Stomach (tissue), 4 donors: ENCODE measurements around the gene KCNV2.

ENCODE experiments used
- EP300 ChIP-seq: sonication (generic); formaldehyde crosslinking; IDR thresholded peaks from one replicate; pipeline ENCODE4 v1.6.1; 2017; ENCODE audit warnings: antibody characterized with exemption
- POLR2A ChIP-seq, 4 donors: fragments of 450-650 bp; IDR thresholded peaks; one replicate each; pipeline ENCODE4 v1.6.1; 2016; ENCODE audit warnings: antibody characterized with exemption in 4 of 4, control low read depth in 2 of 4, mild to moderate bottlenecking in 1 of 4, moderate library complexity in 1 of 4
- TF ChIP-seq, protein P1 (sequence below), 7 experiments: fragments of 450-650 bp in 4 of 7; fragments of 200-600 bp in 3 of 7; sonication (generic) in 3 of 7; IDR thresholded peaks; one replicate each; pipeline ENCODE4 v1.5.1; 2016 to 2019; ENCODE audit warnings: antibody characterized with exemption in 7 of 7, control low read depth in 2 of 7, mild to moderate bottlenecking in 1 of 7

- TF ChIP-seq, protein P1, sequence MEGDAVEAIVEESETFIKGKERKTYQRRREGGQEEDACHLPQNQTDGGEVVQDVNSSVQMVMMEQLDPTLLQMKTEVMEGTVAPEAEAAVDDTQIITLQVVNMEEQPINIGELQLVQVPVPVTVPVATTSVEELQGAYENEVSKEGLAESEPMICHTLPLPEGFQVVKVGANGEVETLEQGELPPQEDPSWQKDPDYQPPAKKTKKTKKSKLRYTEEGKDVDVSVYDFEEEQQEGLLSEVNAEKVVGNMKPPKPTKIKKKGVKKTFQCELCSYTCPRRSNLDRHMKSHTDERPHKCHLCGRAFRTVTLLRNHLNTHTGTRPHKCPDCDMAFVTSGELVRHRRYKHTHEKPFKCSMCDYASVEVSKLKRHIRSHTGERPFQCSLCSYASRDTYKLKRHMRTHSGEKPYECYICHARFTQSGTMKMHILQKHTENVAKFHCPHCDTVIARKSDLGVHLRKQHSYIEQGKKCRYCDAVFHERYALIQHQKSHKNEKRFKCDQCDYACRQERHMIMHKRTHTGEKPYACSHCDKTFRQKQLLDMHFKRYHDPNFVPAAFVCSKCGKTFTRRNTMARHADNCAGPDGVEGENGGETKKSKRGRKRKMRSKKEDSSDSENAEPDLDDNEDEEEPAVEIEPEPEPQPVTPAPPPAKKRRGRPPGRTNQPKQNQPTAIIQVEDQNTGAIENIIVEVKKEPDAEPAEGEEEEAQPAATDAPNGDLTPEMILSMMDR (IDR thresholded peaks at IDR 0.05), result no peak
- TF ChIP-seq POLR2A (IDR thresholded peaks at IDR 0.05) (no peak), EP300 (no peak)
Observed at GRCh38 chr9:2718001-2718697, 839 bp downstream of the KCNV2 start.
